BLaER1 (cell line): ENCODE measurements around the gene CCDC85C.

Source experiments
- H3K27ac ChIP-seq: shearing (Covaris generic); formaldehyde crosslinking; 2 replicates; pipeline ENCODE4 v1.8.1; 2022
- H3K27me3 ChIP-seq: shearing (Covaris generic); formaldehyde crosslinking; 2 replicates; pipeline ENCODE4 v1.8.1; 2022
- H3K36me3 ChIP-seq: shearing (Covaris generic); formaldehyde crosslinking; 2 replicates; pipeline ENCODE4 v1.8.1; 2022
- H3K4me1 ChIP-seq: shearing (Covaris generic); formaldehyde crosslinking; 2 replicates; pipeline ENCODE4 v1.8.1; 2022
- H3K4me2 ChIP-seq: shearing (Covaris generic); formaldehyde crosslinking; 2 replicates; pipeline ENCODE4 v1.8.1; 2022
- H3K4me3 ChIP-seq: shearing (Covaris generic); formaldehyde crosslinking; 2 replicates; pipeline ENCODE4 v1.8.1; 2022
- H3K9ac ChIP-seq: shearing (Covaris generic); formaldehyde crosslinking; 2 replicates; pipeline ENCODE4 v1.8.1; 2022
- H3K9me3 ChIP-seq: shearing (Covaris generic); formaldehyde crosslinking; 2 replicates; pipeline ENCODE4 v1.8.1; 2022
- H4K20me1 ChIP-seq: shearing (Covaris generic); formaldehyde crosslinking; 2 replicates; pipeline ENCODE4 v1.8.1; 2022
- Cebpa-rat ChIP-seq: shearing (Covaris generic); IDR thresholded peaks from 2 replicates; pipeline ENCODE4 v1.8.1; 2022

CCDC85C gene

GRCh38 chr14:99603471-99604277 is at the start of gene CCDC85C:
Gene CCDC85C, minus strand, starts transcription at chr14:99604207. Its CDS starts 248 bp downstream, at chr14:99603959.
- no peak for TF ChIP-seq Cebpa-rat
- Histone ChIP-seq H4K20me1 (peaks cover 47% of the 10 kb centered on the region), H3K27ac (peak within 1 kb of the TSS; percentile 96), H3K36me3 (no peaks in the 10 kb centered on the region), H3K4me3 (peak within 1 kb of the TSS; percentile 92), H3K9me3 (no peaks in the 10 kb centered on the region), H3K27me3 (no peaks in the 10 kb centered on the region), H3K4me2 (peak within 1 kb of the TSS; percentile 93), H3K9ac (peak within 1 kb of the TSS; percentile 96), H3K4me1 (peaks cover 65% of the 10 kb centered on the region)

DNA sequence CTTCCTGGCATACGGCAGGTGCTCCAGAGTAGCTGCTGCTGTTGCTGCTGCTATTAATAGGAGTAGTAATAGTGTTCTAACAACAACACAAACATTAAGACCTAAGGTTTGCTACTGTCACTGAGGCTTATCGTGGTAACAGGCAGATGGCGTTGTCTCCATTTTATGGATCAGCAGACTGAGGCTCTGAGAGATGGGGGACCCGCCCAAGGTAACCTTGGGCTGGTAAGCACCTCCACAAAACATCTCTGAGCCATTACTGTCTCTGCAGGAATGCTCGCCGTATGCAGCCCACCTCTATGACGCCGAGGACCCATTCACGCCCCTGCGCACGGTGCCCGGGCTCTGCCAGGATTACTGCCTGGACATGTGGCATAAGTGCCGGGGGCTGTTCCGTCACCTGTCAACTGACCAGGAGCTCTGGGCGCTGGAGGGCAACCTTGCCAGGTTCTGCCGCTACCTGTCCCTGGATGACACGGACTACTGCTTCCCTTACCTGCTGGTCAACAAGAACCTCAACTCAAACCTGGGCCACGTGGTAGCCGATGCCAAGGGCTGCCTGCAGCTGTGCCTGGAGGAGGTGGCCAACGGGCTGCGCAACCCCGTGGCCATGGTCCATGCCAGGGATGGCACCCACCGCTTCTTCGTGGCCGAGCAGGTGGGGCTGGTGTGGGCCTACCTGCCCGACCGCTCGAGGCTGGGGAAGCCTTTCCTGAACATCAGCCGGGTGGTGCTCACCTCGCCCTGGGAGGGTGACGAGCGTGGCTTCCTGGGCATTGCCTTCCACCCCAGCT is 48.1 kb upstream of the CCDC85C start:
- H3K4me3 ChIP-seq, result no peak overlapping the region
- H3K9ac ChIP-seq, result no peak overlapping the region
- no peaks in the 10 kb centered on the region for H4K20me1 ChIP-seq
- no peak for TF ChIP-seq Cebpa-rat
- 0 out of 2 replicates have a peak, but pooled peaks cover 2% of the 10 kb centered on the region for H3K27me3 ChIP-seq
- H3K4me1 ChIP-seq, result peaks cover 50% of the 10 kb centered on the region
- H3K27ac ChIP-seq, result no peak overlapping the region
- H3K36me3 ChIP-seq, result no peaks in the 10 kb centered on the region
- H3K9me3 ChIP-seq, result no peaks in the 10 kb centered on the region
- H3K4me2 ChIP-seq, result peak overlapping the region; percentile 79

DNA sequence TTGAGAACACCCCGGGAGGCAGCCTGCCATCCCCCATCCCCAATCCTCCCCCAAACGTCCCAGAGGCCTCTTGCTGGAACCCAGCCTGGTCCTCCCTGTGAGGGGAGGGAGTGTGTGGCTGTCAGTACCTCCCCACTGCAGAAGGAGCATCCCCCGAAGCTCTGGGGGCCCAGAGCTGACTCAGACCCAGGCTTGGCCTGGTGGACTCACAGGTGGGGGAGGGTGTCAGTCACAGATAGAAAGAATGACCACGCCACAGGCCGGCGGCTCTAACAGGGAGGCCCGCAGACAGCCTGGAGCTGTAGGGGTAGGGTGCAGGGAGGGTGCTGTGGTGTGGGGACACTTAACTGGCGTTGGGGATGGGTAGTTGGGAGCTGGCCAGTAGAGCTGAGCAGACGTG is 46.2 kb upstream of the CCDC85C start:
- Histone ChIP-seq H3K4me3 (no peak overlapping the region), H3K27ac (no peak overlapping the region), H3K4me1 (peaks cover 39% of the 10 kb centered on the region), H3K36me3 (no peaks in the 10 kb centered on the region), H3K9ac (no peak overlapping the region), H3K9me3 (no peaks in the 10 kb centered on the region), H4K20me1 (no peaks in the 10 kb centered on the region; the same call in 1 of the 2 replicates), H3K4me2 (no peak overlapping the region), H3K27me3 (peaks cover 18% of the 10 kb centered on the region)
- no peak for TF ChIP-seq Cebpa-rat

- no peak for TF ChIP-seq Cebpa-rat
- Histone ChIP-seq H3K4me1 (peaks cover 44% of the 10 kb centered on the region), H4K20me1 (no peaks in the 10 kb centered on the region; the same call in 1 of the 2 replicates), H3K27ac (no peak overlapping the region), H3K4me3 (no peak overlapping the region), H3K27me3 (peaks cover 24% of the 10 kb centered on the region), H3K36me3 (no peaks in the 10 kb centered on the region), H3K4me2 (no peak overlapping the region), H3K9ac (no peak overlapping the region), H3K9me3 (no peaks in the 10 kb centered on the region)
These were observed 45.6 kb upstream of the CCDC85C start for GRCh38 chr14:99649643-99650042.

DNA sequence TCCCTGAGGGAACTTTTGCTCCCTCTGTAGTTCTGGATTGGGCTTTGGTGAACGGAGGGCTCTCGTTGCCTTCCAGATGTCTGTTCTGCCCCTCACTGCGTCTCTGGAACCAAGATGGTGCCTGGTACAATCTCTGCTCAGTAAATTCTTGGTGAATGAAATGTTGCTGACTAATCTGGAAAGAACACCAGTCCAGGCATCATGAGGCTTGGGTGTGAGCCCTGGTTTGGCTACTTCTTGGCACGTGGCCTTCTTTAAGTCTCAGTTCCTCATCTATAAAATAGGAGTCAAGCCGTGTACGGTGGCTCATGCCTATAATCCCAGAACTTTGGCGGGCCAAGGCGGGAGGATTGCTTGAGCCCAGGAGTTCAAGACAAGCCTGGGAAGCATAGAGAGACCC is 45.2 kb upstream of the CCDC85C start:
- Histone ChIP-seq H4K20me1 (no peaks in the 10 kb centered on the region; the same call in 1 of the 2 replicates), H3K9me3 (no peaks in the 10 kb centered on the region), H3K27ac (no peak overlapping the region), H3K27me3 (peaks cover 28% of the 10 kb centered on the region), H3K4me3 (no peak overlapping the region), H3K4me2 (no peak overlapping the region), H3K4me1 (peaks cover 42% of the 10 kb centered on the region), H3K9ac (no peak overlapping the region), H3K36me3 (no peaks in the 10 kb centered on the region)
- no peak for TF ChIP-seq Cebpa-rat

GRCh38 chr14:99648027-99648784 is 44.2 kb upstream of the CCDC85C start:
- Histone ChIP-seq H3K4me1 (peaks cover 41% of the 10 kb centered on the region), H4K20me1 (peaks cover 7% of the 10 kb centered on the region; the same call in 1 of the 2 replicates), H3K4me2 (no peak overlapping the region), H3K9me3 (no peaks in the 10 kb centered on the region), H3K36me3 (no peaks in the 10 kb centered on the region), H3K9ac (no peak overlapping the region), H3K27me3 (peaks cover 38% of the 10 kb centered on the region), H3K27ac (no peak overlapping the region), H3K4me3 (no peak overlapping the region)
- TF ChIP-seq Cebpa-rat, result no peak

GRCh38 chr14:99647411-99647810 is 43.4 kb upstream of the CCDC85C start:
- Histone ChIP-seq H4K20me1 (peaks cover 7% of the 10 kb centered on the region; the same call in 1 of the 2 replicates), H3K4me1 (peaks cover 36% of the 10 kb centered on the region), H3K27ac (no peak overlapping the region), H3K36me3 (no peaks in the 10 kb centered on the region), H3K27me3 (peaks cover 42% of the 10 kb centered on the region), H3K4me3 (no peak overlapping the region), H3K9me3 (no peaks in the 10 kb centered on the region), H3K4me2 (no peak overlapping the region), H3K9ac (no peak overlapping the region)
- no peak for TF ChIP-seq Cebpa-rat

DNA sequence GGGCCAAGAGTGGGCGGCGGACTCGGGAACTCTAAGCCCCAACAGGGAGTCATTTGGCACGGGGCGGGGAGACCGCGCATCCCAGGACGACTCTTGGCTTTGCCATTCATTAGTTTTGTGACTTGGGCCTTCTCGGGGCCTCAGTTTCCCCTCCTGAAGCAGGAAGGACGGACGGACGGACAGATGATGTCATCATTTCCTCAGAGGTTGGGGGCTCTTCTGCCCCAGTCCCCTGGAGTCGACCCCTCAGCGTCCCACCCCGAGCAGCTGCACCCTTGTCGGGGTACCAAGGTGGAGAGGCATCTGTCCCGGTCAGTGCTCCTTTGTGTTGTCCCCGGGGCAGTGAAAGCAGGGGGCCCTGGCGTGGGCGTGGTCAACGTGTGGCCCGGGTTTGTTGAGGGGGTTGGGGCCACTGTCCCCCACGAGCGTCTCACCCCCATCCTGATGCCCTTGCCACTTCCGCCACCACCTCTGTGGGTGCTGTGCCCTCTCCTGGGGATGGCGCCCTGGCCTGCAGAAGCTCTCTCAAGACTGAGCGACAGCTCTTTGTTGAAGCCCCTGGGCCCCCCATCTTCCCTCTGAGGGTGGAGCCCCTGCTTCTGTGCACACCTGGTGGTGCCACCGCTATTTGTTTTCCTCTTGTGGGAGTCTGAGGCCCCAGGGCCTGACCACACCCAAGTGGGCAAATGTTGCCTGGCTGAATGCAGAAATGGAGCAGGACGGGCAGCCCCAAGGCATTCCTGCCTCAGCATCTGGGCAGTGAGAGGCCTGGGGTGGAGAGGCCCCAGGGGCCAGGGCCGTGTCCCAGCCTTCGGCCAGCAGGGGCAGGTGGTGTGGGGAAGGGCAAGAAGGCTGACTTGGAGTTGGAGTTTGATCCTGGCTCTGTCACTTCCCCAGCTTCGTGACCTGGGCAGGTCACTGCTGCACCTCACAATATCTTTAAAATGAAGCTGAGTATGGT is 41.8 kb upstream of the CCDC85C start:
- peak overlapping the region; percentile 58 for H3K4me3 ChIP-seq
- no peak overlapping the region for H3K9ac ChIP-seq
- H3K4me1 ChIP-seq, result peaks cover 25% of the 10 kb centered on the region
- peak overlapping the region; percentile 68 for H3K4me2 ChIP-seq
- H3K27ac ChIP-seq, result no peak overlapping the region
- H3K27me3 ChIP-seq, result peaks cover 42% of the 10 kb centered on the region
- no peaks in the 10 kb centered on the region for H3K9me3 ChIP-seq
- peaks cover 7% of the 10 kb centered on the region; the same call in 1 of the 2 replicates for H4K20me1 ChIP-seq
- no peak for TF ChIP-seq Cebpa-rat
- H3K36me3 ChIP-seq, result no peaks in the 10 kb centered on the region
